Measurements from ENCODE around the gene C4orf36.

Gene C4orf36

GRCh38 chr4:86855572-86855971, 36.6 kb downstream of the C4orf36 start:
- DNase-seq, result no peak

- DNase-seq, result no peak
Measured at GRCh38 chr4:86853209-86853608, 39.0 kb downstream of the C4orf36 start.

GRCh38 chr4:86848732-86849619, 43.2 kb downstream of the C4orf36 start, which contains the start of gene SLC10A6:
Gene SLC10A6, minus strand, starts transcription at chr4:86849384. Its CDS starts 269 bp downstream, at chr4:86849115.
- DNase-seq, result no peak

- DNase-seq, result no peak
Measured at GRCh38 chr4:86848136-86848535, 44.1 kb downstream of the C4orf36 start.

- no peak for DNase-seq
Measured at GRCh38 chr4:86847571-86847970, 44.7 kb downstream of the C4orf36 start.

- no peak for DNase-seq
Measured at GRCh38 chr4:86846921-86847320, 45.3 kb downstream of the C4orf36 start.

GRCh38 chr4:86845593-86845992, 46.6 kb downstream of the C4orf36 start:
- DNase-seq, result no peak

GRCh38 chr4:86841309-86841708, 50.9 kb downstream of the C4orf36 start:
- no peak for DNase-seq

- no peak for DNase-seq
Measured at GRCh38 chr4:86840858-86841257, 51.4 kb downstream of the C4orf36 start.

GRCh38 chr4:86837691-86838503, 54.3 kb downstream of the C4orf36 start:
- no peak for DNase-seq

GRCh38 chr4:86835677-86836076, 56.5 kb downstream of the C4orf36 start:
- no peak for DNase-seq

GRCh38 chr4:86834901-86835300, 57.3 kb downstream of the C4orf36 start:
- DNase-seq, result no peak

- no peak for DNase-seq
Measured at GRCh38 chr4:86833615-86834014, 58.6 kb downstream of the C4orf36 start.

- no peak for DNase-seq
Measured at GRCh38 chr4:86831262-86832130, 60.7 kb downstream of the C4orf36 start.
